MM.1S (cell line): Measurements from ENCODE around the gene CPA5.

Source experiments
- DNase-seq: peaks from one replicate; pipeline ENCODE4 v3.0.0-alpha.2; 2015
- H2AFZ ChIP-seq: fragments of 300-600 bp; sonication (generic); 2 replicates; pipeline ENCODE4 v1.6.0; 2016; ENCODE audit warnings: antibody characterized with exemption, low read length
- H3F3A ChIP-seq: fragments of 300-600 bp; sonication (generic); 2 replicates; pipeline ENCODE4 v1.6.1; 2016; ENCODE audit warnings: mild to moderate bottlenecking, antibody characterized with exemption, low read length, moderate library complexity, mixed read lengths; ENCODE audit not compliant: insufficient read depth
- H3K27ac ChIP-seq: fragments of 300-600 bp; sonication (generic); 2 replicates; pipeline ENCODE4 v1.5.1; 2016; ENCODE audit warnings: mild to moderate bottlenecking, low read length
- H3K27me3 ChIP-seq: fragments of 300-600 bp; sonication (generic); replicated peaks from 2 replicates; pipeline ENCODE4 v1.6.0; 2016; ENCODE audit warnings: low read length; ENCODE audit not compliant: insufficient read depth
- H3K36me3 ChIP-seq: fragments of 300-600 bp; sonication (generic); replicated peaks from 2 replicates; pipeline ENCODE4 v1.6.1; 2016; ENCODE audit warnings: mild to moderate bottlenecking, low read length, mixed read lengths; ENCODE audit not compliant: insufficient read depth
- H3K4me1 ChIP-seq: fragments of 300-600 bp; sonication (generic); 2 replicates; pipeline ENCODE4 v1.6.1; 2016; ENCODE audit warnings: low read length, mixed read lengths
- H3K4me2 ChIP-seq: fragments of 300-600 bp; sonication (generic); 2 replicates; pipeline ENCODE4 v1.6.0; 2016; ENCODE audit warnings: low read depth, low read length
- H3K4me3 ChIP-seq: fragments of 300-600 bp; sonication (generic); 2 replicates; pipeline ENCODE4 v1.5.1; 2016; ENCODE audit warnings: low read length, mixed read lengths
- H3K79me2 ChIP-seq: fragments of 300-600 bp; sonication (generic); 2 replicates; pipeline ENCODE4 v1.6.1; 2016; ENCODE audit warnings: mixed run types, low read length, mixed read lengths
- H3K9ac ChIP-seq: fragments of 300-600 bp; sonication (generic); 2 replicates; pipeline ENCODE4 v1.6.1; 2016; ENCODE audit warnings: low read length, mixed read lengths
- H3K9me2 ChIP-seq: fragments of 300-600 bp; sonication (generic); replicated peaks from 2 replicates; pipeline ENCODE4 v1.6.1; 2016; ENCODE audit warnings: mild to moderate bottlenecking, low read length, mixed read lengths; ENCODE audit not compliant: insufficient read depth
- H3K9me3 ChIP-seq: fragments of 300-600 bp; sonication (generic); replicated peaks from 2 replicates; pipeline ENCODE4 v1.6.1; 2016; ENCODE audit warnings: mild to moderate bottlenecking, low read length, mixed read lengths; ENCODE audit not compliant: insufficient read depth
- H4K20me1 ChIP-seq: fragments of 300-600 bp; sonication (generic); 2 replicates; pipeline ENCODE4 v1.6.1; 2016; ENCODE audit warnings: mild to moderate bottlenecking, low read length, moderate library complexity, mixed read lengths; ENCODE audit not compliant: insufficient read depth
- CTCF ChIP-seq: fragments of 300-600 bp; sonication (generic); IDR thresholded peaks from 2 replicates; pipeline ENCODE4 v1.5.1; 2016; ENCODE audit warnings: antibody characterized with exemption, low read length, mixed read lengths
- EZH2 ChIP-seq: fragments of 300-600 bp; sonication (generic); optimal IDR thresholded peaks from 2 replicates; pipeline ENCODE3; 2017; ENCODE audit warnings: low read depth, mild to moderate bottlenecking, antibody characterized with exemption, low read length, mixed read lengths
- EZH2phosphoT487 ChIP-seq: fragments of 300-600 bp; sonication (generic); IDR thresholded peaks from 2 replicates; pipeline ENCODE4 v1.6.1; 2018; ENCODE audit warnings: antibody characterized with exemption, low read length

Gene CPA5

GRCh38 chr7:130298544-130299326 lies 45.9 kb upstream of the CPA5 start:
- Histone ChIP-seq H3K36me3 (no peaks in the 10 kb centered on the region), H3K27ac (no peak overlapping the region), H3K4me3 (no peak overlapping the region), H3K9me3 (no peaks in the 10 kb centered on the region), H3K27me3 (no peaks in the 10 kb centered on the region), H3K9me2 (no peaks in the 10 kb centered on the region), H3K9ac (no peak overlapping the region), H3K79me2 (no peaks in the 10 kb centered on the region), H4K20me1 (no peaks in the 10 kb centered on the region), H2AFZ (no peak overlapping the region), H3K4me2 (no peak overlapping the region), H3F3A (no peaks in the 10 kb centered on the region), H3K4me1 (no peaks in the 10 kb centered on the region)
- no peak for DNase-seq
- TF ChIP-seq EZH2 (no peak), EZH2phosphoT487 (no peak), CTCF (no peak)

GRCh38 chr7:130299866-130300265 lies 44.8 kb upstream of the CPA5 start:
- DNase-seq: no peak
- no peak overlapping the region for H3K4me3 ChIP-seq
- no peak overlapping the region for H3K9ac ChIP-seq
- no peaks in the 10 kb centered on the region for H3K36me3 ChIP-seq
- H3K9me2 ChIP-seq: no peaks in the 10 kb centered on the region
- H3F3A ChIP-seq: no peaks in the 10 kb centered on the region
- H3K9me3 ChIP-seq: no peaks in the 10 kb centered on the region
- TF ChIP-seq EZH2 (no peak), CTCF (no peak)
- no peak overlapping the region for H2AFZ ChIP-seq
- H3K4me2 ChIP-seq: no peak overlapping the region
- H3K27ac ChIP-seq: no peak overlapping the region
- H3K79me2 ChIP-seq: no peaks in the 10 kb centered on the region
- H3K4me1 ChIP-seq: no peaks in the 10 kb centered on the region
- no peaks in the 10 kb centered on the region for H3K27me3 ChIP-seq
- H4K20me1 ChIP-seq: no peaks in the 10 kb centered on the region

- no peak for TF ChIP-seq EZH2
- no peak for TF ChIP-seq EZH2phosphoT487
- no peak for TF ChIP-seq CTCF
- Histone ChIP-seq H3K4me2 (no peak overlapping the region), H3K4me3 (no peak overlapping the region), H3K9me2 (no peaks in the 10 kb centered on the region), H3K4me1 (no peaks in the 10 kb centered on the region), H3K27ac (no peak overlapping the region), H3K36me3 (no peaks in the 10 kb centered on the region), H3K9me3 (no peaks in the 10 kb centered on the region), H3K9ac (no peak overlapping the region), H3K79me2 (no peaks in the 10 kb centered on the region), H3K27me3 (no peaks in the 10 kb centered on the region), H3F3A (no peaks in the 10 kb centered on the region), H4K20me1 (no peaks in the 10 kb centered on the region), H2AFZ (no peak overlapping the region)
- DNase-seq: no peak
Measured at GRCh38 chr7:130301501-130302020, 43.1 kb upstream of the CPA5 start.
